IPS-15b (cell line): ENCODE measurements around the gene NUP205.

Source experiments
- H3K27me3 ChIP-seq: one replicate; pipeline ENCODE4 v1.6.1; 2013; ENCODE audit warnings: low read length; ENCODE audit not compliant: control insufficient read depth, insufficient read depth
- H3K36me3 ChIP-seq: one replicate; pipeline ENCODE4 v1.6.1; 2013; ENCODE audit warnings: low read length; ENCODE audit not compliant: control insufficient read depth, insufficient read depth
- H3K4me1 ChIP-seq: one replicate; pipeline ENCODE4 v1.6.1; 2013; ENCODE audit warnings: mild to moderate bottlenecking, low read length; ENCODE audit not compliant: control insufficient read depth, insufficient read depth
- H3K4me3 ChIP-seq: one replicate; pipeline ENCODE4 v1.5.1; 2013; ENCODE audit warnings: low read depth, low read length
- H3K9ac ChIP-seq: one replicate; pipeline ENCODE4 v1.6.1; 2013; ENCODE audit warnings: low read depth, mild to moderate bottlenecking, low read length
- H3K9me3 ChIP-seq: one replicate; pipeline ENCODE4 v1.6.1; 2013; ENCODE audit warnings: mild to moderate bottlenecking, low read length; ENCODE audit not compliant: control insufficient read depth, insufficient read depth

NUP205 gene

DNA sequence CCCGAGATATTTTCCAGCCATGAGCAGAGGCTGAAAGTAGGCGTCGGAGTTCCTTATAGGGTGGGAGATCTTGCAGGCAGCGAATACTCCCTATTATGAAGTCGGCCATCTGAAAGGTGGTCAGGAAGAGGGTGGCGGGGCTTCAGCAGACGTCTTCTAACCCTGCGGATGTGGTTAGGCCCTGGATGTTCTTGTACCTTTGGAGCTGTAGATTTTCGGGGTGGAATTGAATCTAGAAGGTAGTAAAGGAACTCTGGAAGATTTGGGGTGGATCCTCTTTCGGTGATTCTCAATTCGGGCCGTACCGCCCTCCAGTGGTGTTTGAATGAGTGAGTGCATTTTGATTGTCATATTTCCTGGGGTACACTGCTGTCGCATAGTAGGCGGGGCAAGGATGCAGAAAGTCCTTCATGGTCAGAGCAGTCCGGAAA lies 635 bp downstream of the NUP205 start:
- Histone ChIP-seq H3K4me3 (peak overlapping the region; percentile 93), H3K9ac (peak overlapping the region; percentile 97), H3K36me3 (no peaks in the 10 kb centered on the region), H3K9me3 (no peaks in the 10 kb centered on the region), H3K27me3 (no peaks in the 10 kb centered on the region), H3K4me1 (peaks cover 8% of the 10 kb centered on the region)

DNA sequence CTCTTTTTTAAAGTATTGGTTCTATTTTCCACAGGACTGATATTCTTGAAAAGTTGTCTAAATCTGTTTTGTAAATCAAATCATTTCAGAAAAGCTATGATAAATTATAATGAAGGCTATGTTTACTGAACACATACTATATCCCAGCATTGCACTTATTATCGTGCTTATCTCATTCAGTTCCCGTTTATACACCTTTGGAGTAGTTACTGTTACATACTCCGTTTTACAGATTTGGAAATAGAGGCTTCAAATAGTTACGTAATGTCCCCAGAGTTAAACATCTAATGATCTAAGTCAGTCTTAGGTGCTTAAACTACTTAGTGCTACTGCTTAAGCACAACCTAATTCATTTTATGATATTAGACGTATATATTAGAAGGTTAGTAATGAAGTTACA lies 1.2 kb downstream of the NUP205 start:
- Histone ChIP-seq H3K9me3 (no peaks in the 10 kb centered on the region), H3K4me3 (peak overlapping the region; percentile 93), H3K27me3 (no peaks in the 10 kb centered on the region), H3K9ac (peak overlapping the region; percentile 97), H3K4me1 (peaks cover 8% of the 10 kb centered on the region), H3K36me3 (no peaks in the 10 kb centered on the region)

DNA sequence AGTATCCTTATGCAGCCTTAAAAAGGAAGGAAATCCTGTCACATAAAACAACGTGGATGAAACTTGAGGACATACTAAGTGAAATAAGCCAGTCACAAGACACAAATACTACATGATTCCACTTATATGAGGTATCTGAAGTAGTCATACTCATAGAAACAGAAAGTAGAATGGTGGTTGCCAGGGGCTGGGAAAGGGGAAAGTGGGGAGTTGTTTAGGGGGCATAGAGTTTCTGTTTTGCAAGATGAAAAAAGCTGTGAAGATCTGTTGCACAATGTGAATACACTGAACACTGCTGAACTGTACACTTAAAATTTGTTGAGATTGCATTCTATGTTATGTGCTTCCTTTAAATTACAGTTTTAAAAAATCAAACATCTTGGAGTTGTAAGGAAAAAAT lies 2.9 kb downstream of the NUP205 start:
- H3K27me3 ChIP-seq, result no peaks in the 10 kb centered on the region
- H3K36me3 ChIP-seq, result no peaks in the 10 kb centered on the region
- H3K9ac ChIP-seq, result no peak overlapping the region
- H3K4me1 ChIP-seq, result peaks cover 8% of the 10 kb centered on the region
- no peak overlapping the region for H3K4me3 ChIP-seq
- no peaks in the 10 kb centered on the region for H3K9me3 ChIP-seq

DNA sequence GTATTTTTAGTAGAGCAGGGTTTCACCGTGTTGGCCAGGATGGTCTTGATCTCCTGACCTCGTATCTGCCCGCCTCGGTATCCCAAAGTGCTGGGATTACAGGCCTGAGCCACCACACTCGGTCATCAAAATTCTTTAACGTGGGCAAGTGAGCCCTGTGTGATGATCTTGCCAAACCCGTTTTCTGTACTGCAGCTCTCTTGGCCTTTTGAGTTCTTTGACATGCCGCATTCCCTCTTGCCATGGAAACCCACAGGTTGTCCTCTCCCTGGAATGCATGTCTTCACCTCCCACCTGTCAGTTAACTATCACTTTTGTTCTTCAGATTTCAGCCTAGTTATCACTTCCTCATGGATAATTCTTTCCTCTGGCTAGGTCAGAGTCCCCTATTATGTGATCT lies 5.0 kb downstream of the NUP205 start:
- Histone ChIP-seq H3K4me1 (peaks cover 8% of the 10 kb centered on the region), H3K27me3 (no peaks in the 10 kb centered on the region), H3K9ac (no peak overlapping the region), H3K4me3 (no peak overlapping the region), H3K9me3 (no peaks in the 10 kb centered on the region), H3K36me3 (no peaks in the 10 kb centered on the region)

DNA sequence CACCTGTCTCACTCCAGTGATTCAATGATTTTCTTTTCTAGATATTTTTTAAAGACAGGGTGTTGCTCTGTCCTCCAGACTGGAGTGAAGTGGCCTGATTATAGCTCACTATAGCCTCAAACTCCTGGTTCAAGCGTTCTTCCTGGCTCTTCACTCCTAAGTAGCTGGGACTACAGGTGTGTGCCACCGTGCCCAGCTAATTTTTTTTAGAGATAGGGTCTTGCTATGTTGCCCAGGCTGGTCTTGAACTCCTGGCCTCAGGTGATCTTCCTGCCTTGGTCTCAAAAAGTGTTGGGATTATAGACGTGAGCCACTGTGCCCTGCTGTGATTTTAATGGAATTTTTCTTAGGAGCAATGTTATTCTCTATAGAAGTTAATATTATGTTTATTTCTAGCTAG lies 14.1 kb downstream of the NUP205 start:
- no peaks in the 10 kb centered on the region for H3K9me3 ChIP-seq
- no peak overlapping the region for H3K9ac ChIP-seq
- no peaks in the 10 kb centered on the region for H3K4me1 ChIP-seq
- no peak overlapping the region for H3K4me3 ChIP-seq
- no peaks in the 10 kb centered on the region for H3K27me3 ChIP-seq
- H3K36me3 ChIP-seq, result peaks cover 21% of the 10 kb centered on the region

DNA sequence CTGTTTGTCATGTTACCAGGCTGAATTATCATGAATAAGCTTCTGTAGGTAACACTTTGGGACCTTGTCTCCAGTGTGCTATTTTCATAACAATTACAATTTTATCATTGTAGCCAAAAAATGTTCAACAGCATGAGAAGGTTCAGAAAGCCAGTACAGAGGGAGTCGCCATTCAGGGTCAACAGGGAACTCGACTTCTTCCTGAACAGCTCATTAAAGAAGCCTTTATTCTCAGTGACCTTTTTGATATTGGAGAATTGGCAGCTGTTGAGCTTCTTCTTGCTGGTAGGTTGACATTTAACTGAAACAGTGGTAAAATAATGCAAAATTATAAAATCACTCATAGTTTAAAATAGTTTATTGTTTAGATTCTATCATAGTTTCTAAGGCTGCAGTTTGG lies 15.8 kb downstream of the NUP205 start:
- Histone ChIP-seq H3K9me3 (no peaks in the 10 kb centered on the region), H3K36me3 (peaks cover 32% of the 10 kb centered on the region), H3K9ac (no peak overlapping the region), H3K4me1 (no peaks in the 10 kb centered on the region), H3K27me3 (no peaks in the 10 kb centered on the region), H3K4me3 (no peak overlapping the region)

DNA sequence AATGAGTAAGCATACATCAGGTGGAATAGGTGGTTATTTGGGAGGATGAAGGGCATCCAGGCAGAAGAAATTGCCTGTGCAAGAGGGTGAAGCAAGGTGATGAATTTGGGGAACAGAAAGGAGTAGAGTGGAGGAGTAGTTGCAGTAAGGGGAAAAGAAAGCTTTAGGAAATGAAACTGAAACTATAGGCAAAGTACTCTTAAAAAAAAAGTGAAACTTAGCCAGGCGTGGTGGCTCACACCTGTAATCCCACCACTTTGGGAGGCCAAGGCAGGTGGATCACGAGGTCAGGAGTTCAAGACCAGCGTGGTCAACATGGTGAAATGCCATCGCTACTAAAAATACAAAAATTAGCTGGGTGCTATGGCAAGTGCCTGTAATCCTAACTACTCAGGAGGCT lies 17.6 kb downstream of the NUP205 start:
- Histone ChIP-seq H3K9me3 (no peaks in the 10 kb centered on the region), H3K27me3 (no peaks in the 10 kb centered on the region), H3K36me3 (peaks cover 42% of the 10 kb centered on the region), H3K4me1 (no peaks in the 10 kb centered on the region), H3K9ac (no peak overlapping the region), H3K4me3 (no peak overlapping the region)

DNA sequence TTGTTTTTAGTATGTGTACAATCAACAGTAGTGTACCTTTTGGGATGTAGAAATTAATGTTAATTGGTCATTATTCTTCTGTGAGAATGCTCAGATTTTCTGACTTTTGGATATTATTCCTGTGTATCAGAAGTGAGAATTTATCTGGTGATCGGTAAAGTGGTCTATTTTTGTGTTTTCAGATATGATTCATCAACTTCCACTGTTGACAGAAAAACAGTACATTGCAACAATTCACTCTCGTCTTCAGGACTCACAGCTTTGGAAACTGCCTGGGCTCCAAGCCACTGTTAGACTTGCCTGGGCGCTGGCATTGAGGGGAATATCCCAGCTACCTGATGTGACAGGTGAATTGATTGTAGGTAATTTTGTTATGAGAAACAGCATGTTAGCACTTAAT lies 20.9 kb downstream of the NUP205 start:
- H3K9me3 ChIP-seq, result no peaks in the 10 kb centered on the region
- H3K36me3 ChIP-seq, result peaks cover 55% of the 10 kb centered on the region
- H3K4me1 ChIP-seq, result no peaks in the 10 kb centered on the region

DNA sequence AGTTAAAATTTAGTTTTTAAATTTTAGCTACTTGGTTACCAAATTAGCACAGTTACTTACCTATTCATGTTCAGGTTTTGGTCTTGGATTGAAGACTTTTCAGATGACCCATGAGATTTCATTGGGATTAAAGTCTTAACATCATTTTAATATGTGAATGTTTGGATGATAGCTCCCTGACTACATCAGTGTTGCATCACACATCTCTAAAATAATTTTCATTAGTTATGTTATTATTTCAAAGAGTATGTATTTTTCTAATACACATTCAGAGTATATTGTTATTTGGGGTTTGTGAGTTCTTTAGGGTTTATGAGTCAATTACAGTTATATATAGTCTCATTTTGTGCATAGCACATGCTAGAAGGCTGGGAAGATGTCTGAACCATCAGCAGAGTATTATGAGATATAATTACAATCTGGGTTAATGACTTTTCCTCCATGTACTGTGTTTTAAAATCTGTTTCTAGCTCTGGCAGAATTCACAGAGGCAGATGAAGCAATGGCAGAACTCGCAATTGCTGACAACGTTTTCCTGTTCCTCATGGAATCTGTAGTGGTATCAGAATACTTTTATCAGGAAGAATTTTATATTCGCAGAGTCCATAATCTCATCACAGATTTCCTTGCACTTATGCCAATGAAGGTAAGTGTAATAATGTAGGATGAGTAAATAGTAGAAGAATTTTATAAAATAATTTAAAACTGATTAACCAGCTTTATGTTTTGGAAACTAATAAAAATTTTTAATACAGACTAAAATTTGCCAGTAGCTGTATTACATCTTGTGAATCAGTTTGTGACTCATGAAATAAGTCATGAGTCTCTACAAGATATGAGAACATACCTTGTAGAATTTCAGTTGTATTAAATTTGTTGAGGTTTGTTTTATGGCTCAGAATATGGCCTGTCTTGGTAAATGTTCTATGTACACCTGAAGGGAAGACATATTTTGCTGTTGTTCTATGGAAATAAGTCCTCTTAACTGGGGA lies 26.9 kb downstream of the NUP205 start:
- Histone ChIP-seq H3K4me1 (no peaks in the 10 kb centered on the region), H3K9ac (no peak overlapping the region), H3K27me3 (no peaks in the 10 kb centered on the region), H3K36me3 (peaks cover 26% of the 10 kb centered on the region), H3K4me3 (no peak overlapping the region), H3K9me3 (no peaks in the 10 kb centered on the region)

More for the DNA sequence above, 20.9 kb downstream of the NUP205 start:
- H3K27me3 ChIP-seq, result no peaks in the 10 kb centered on the region
- no peak overlapping the region for H3K9ac ChIP-seq
- H3K4me3 ChIP-seq, result no peak overlapping the region

DNA sequence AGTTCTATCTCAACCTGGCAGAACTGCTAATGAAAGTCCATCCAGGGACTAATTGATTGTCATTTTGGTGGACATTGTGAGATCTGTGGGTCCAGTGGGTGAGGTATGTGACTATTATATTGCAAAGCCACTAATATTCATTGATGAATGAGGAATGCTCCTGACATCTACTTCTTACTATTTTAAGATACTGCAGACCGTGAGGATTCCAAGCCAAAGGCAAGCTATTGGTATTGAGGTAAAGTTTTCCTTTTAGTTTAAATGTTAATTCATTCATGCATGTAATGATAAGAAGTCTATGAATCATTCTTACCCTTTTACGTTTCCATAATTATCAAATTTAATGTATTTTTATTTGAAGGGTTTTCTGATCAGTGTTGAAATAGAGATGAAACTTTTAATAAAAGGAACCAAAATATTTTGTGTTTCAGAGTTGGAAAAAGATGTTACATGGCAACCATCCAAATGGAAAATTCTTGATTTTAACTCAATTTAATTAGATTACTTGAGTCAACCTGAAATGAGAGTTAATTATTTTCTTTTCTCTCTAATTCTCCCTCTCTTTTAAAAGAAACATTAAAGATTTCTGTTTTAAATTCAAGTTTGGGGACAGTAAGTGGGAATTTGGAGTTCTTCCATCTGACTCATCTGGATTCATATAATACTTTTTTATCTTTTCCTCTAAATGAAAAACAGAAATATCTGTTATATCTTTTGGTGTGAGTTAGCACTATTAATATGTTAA lies 39.6 kb downstream of the NUP205 start:
- H3K27me3 ChIP-seq, result no peaks in the 10 kb centered on the region
- peaks cover 14% of the 10 kb centered on the region for H3K36me3 ChIP-seq
- H3K9me3 ChIP-seq, result no peaks in the 10 kb centered on the region
- H3K4me1 ChIP-seq, result no peaks in the 10 kb centered on the region
- H3K4me3 ChIP-seq, result no peak overlapping the region
- no peak overlapping the region for H3K9ac ChIP-seq

DNA sequence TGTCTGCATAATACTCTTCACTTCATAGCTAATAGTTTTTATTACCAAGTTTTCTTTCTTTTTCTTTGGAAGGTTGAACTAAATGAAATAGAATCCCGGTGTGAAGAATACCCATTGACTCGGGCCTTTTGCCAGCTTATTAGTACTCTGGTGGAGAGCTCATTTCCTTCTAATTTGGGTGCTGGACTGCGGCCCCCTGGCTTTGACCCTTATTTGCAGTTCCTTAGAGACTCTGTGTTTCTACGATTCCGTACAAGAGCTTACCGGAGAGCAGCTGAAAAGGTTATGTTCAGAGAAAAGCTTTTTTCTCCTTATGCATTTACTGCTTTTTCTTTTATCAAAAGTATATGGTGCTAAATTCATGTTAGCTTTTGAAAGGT lies 40.2 kb downstream of the NUP205 start:
- Histone ChIP-seq H3K27me3 (no peaks in the 10 kb centered on the region), H3K4me3 (no peak overlapping the region), H3K9me3 (no peaks in the 10 kb centered on the region), H3K9ac (no peak overlapping the region), H3K36me3 (peaks cover 11% of the 10 kb centered on the region), H3K4me1 (no peaks in the 10 kb centered on the region)

DNA sequence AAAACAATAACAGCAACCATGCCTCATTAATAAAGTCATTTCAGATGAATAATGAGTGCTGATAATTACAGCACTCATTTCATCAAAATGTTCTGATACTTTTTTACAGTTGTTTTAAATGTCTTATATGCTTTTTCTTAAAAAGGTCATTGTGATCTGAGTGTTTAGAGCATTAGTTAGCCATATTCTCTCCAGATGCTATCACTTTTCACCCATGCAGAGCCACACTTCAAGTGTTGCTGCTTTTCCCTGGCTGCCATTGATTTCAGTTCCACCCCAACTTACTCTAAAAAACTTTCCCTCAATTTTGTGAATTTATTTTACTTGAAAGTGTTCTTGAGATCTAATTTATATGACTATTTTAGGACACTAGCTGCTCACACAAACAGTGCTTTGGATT lies 41.8 kb downstream of the NUP205 start:
- no peaks in the 10 kb centered on the region for H3K4me1 ChIP-seq

More for the DNA sequence above, 41.8 kb downstream of the NUP205 start:
- Histone ChIP-seq H3K27me3 (no peaks in the 10 kb centered on the region), H3K9me3 (no peaks in the 10 kb centered on the region), H3K4me3 (no peak overlapping the region), H3K9ac (no peak overlapping the region), H3K36me3 (peaks cover 9% of the 10 kb centered on the region)
